HEK293 (cell line): Measurements from ENCODE around the gene KCNJ1.

Source experiments
- SCRT2 ChIP-seq: fragments of 450-650 bp; formaldehyde crosslinking; IDR thresholded peaks from 2 replicates; pipeline ENCODE4 v1.5.1; 2016; ENCODE audit warnings: missing biosample characterization, missing genetic modification characterization
- ZNF138 ChIP-seq: fragments of 450-650 bp; formaldehyde crosslinking; IDR thresholded peaks from 2 replicates; pipeline ENCODE4 v1.5.1; 2016; ENCODE audit warnings: missing biosample characterization, missing genetic modification characterization, borderline replicate concordance
- ZNF266 ChIP-seq: fragments of 450-650 bp; formaldehyde crosslinking; IDR thresholded peaks from 2 replicates; pipeline ENCODE4 v1.5.1; 2016; ENCODE audit warnings: missing biosample characterization, missing genetic modification characterization, low read depth
- ZNF302 ChIP-seq: fragments of 450-650 bp; formaldehyde crosslinking; IDR thresholded peaks from 2 replicates; pipeline ENCODE4 v1.5.1; 2016; ENCODE audit warnings: missing biosample characterization, missing genetic modification characterization, low read depth
- TF ChIP-seq, protein P1 (sequence below): fragments of 450-650 bp; formaldehyde crosslinking; IDR thresholded peaks from 2 replicates; pipeline ENCODE4 v1.5.1; 2016; ENCODE audit warnings: missing biosample characterization, missing genetic modification characterization, low read depth
- TF ChIP-seq, protein P2 (sequence below): fragments of 450-650 bp; formaldehyde crosslinking; IDR thresholded peaks from 2 replicates; pipeline ENCODE4 v1.5.1; 2016; ENCODE audit warnings: missing biosample characterization, missing genetic modification characterization

DNA sequence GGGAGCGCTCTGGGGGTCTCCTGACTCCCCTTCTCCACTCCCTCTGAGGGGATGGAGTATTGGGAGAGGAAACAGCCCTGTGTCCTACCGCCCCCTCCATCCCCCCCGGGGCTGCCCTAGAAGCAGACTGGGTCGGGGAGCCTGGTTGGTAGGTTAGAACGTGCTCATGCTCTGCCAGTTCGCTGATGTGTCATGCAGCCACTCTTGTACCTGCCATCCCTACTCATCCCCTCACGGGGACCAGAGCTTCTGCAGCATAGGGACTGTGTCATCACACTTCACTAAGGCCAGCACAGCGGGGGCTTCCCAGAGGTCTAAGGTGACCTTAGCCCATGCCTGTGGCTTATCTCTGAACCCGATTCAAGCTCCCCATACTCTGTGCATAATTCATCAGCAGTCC, 4.7 kb downstream of the KCNJ1 start:
- TF ChIP-seq SCRT2 (no peak), ZNF302 (no peak), ZNF138 (no peak), ZNF266 (tag by site-specific recombination) (no peak)
- TF ChIP-seq, protein P1, sequence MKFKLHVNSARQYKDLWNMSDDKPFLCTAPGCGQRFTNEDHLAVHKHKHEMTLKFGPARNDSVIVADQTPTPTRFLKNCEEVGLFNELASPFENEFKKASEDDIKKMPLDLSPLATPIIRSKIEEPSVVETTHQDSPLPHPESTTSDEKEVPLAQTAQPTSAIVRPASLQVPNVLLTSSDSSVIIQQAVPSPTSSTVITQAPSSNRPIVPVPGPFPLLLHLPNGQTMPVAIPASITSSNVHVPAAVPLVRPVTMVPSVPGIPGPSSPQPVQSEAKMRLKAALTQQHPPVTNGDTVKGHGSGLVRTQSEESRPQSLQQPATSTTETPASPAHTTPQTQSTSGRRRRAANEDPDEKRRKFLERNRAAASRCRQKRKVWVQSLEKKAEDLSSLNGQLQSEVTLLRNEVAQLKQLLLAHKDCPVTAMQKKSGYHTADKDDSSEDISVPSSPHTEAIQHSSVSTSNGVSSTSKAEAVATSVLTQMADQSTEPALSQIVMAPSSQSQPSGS (tag by site-specific recombination) = no peak
- TF ChIP-seq, protein P2, sequence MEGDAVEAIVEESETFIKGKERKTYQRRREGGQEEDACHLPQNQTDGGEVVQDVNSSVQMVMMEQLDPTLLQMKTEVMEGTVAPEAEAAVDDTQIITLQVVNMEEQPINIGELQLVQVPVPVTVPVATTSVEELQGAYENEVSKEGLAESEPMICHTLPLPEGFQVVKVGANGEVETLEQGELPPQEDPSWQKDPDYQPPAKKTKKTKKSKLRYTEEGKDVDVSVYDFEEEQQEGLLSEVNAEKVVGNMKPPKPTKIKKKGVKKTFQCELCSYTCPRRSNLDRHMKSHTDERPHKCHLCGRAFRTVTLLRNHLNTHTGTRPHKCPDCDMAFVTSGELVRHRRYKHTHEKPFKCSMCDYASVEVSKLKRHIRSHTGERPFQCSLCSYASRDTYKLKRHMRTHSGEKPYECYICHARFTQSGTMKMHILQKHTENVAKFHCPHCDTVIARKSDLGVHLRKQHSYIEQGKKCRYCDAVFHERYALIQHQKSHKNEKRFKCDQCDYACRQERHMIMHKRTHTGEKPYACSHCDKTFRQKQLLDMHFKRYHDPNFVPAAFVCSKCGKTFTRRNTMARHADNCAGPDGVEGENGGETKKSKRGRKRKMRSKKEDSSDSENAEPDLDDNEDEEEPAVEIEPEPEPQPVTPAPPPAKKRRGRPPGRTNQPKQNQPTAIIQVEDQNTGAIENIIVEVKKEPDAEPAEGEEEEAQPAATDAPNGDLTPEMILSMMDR (tag by site-specific recombination) = no peak
